AG09309 (cell line): ENCODE measurements around the gene AP2B1.

Experiments used
- DNase-seq: peaks from one replicate; pipeline ENCODE4 v3.0.0-alpha.2; 2010; ENCODE audit warnings: low read depth
- H3K4me3 ChIP-seq: 2 replicates; pipeline ENCODE4 v1.5.1; 2011; ENCODE audit warnings: mild to moderate bottlenecking, low read depth, low read length, moderate library complexity; ENCODE audit not compliant: control insufficient read depth
- CTCF ChIP-seq: IDR thresholded peaks from 2 replicates; pipeline ENCODE4 v1.5.1; 2011; ENCODE audit warnings: mild to moderate bottlenecking, low read depth, low read length, inconsistent platforms; ENCODE audit not compliant: insufficient read depth, control insufficient read depth; ENCODE audit errors: missing control alignments

Gene AP2B1

GRCh38 chr17:35587074-35587961 lies at the start of gene AP2B1:
Gene AP2B1 (plus strand): TSS chr17:35587322. CDS start chr17:35594031, 6,709 bp downstream.
- TF ChIP-seq CTCF = no peak
- peak within 1 kb of the TSS; percentile 95 for H3K4me3 ChIP-seq
- DNase-seq = peak; percentile 81

- no peak within 1 kb of the TSS for H3K4me3 ChIP-seq
- no peak for TF ChIP-seq CTCF
- DNase-seq = no peak
Measured at GRCh38 chr17:35537601-35538141, 49.5 kb upstream of the AP2B1 start, which contains the start of gene SLFN12L. Gene SLFN12L (minus strand): TSS chr17:35537678. CDS start chr17:35522364, 15,314 bp downstream.

DNA sequence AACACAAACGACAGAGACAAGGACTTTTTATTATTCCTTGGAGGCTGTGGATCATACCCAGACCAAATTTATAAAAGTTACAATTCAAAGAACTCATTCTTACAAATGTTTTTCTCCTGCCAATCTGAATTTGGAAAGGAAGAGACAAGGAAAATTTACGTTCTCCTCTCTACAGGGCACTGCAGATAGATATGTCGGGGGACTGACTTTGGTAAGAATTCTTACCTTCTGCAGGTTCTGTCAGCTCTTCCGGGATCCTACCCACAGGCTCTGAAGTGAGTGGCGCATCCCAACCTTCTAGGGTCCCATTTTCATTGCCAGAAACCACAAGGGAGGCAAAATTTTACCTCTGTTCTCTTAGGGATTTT lies 47.5 kb upstream of the AP2B1 start:
- no peak for TF ChIP-seq CTCF
- no peak for DNase-seq
- H3K4me3 ChIP-seq = no peak overlapping the region

DNA sequence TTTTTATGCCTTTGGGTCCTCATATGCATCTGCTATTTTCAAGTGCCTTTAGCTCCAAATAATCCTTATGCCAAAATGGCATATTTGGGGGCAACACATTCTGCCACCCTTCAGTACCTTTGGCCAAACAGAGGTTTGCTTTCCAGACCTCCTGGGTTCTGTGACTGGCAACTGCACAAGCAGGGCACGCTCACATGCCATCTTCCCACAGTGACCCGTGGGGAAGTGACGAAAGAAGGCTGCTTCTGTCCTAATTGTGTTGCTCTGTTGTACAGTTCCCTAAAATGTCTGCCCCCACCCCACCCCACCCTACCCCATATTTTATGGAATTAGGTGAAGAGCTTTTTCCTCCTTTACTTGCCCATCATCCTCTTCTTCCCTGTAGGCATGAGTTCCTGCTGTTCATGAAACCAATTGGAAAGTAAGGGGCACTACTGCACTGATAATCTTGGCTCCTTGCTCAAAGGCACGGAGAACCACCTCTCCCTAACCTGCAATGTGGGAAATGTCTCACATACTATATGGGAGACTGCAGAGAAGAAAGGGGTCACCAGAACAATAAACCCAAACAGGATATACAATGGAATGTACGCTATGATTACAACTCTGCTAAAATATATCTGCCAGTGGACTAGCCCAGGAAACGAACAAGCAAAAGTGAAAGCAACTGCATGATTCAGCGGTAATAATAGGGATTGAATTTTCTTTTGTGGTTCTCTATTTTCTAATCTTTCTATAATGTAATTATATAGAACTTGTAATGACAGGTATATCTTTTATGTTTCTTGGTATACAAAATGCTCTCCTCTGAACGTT lies 46.3 kb upstream of the AP2B1 start:
- H3K4me3 ChIP-seq = peak overlapping the region; percentile 3; the same call in 1 of the 2 replicates
- DNase-seq = peak; percentile 8
- TF ChIP-seq CTCF = no peak

- no peak for TF ChIP-seq CTCF
- DNase-seq = no peak
- H3K4me3 ChIP-seq = no peak overlapping the region
Measured at GRCh38 chr17:35541434-35541833, 45.7 kb upstream of the AP2B1 start.

GRCh38 chr17:35542990-35543389 lies 44.1 kb upstream of the AP2B1 start:
- no peak for DNase-seq
- TF ChIP-seq CTCF = no peak
- H3K4me3 ChIP-seq = no peak overlapping the region
